Measurements from ENCODE around the gene HGF.

The HGF gene

GRCh38 chr7:81707196-81707595, 62.7 kb downstream of the HGF start:
- no peak overlapping the region for H4K91ac ChIP-seq (ENCODE audit: low read length)
- H3K4ac ChIP-seq (ENCODE audit: low read depth in 1 of 2, low read length in 2 of 2), result no peak overlapping the region

GRCh38 chr7:81705206-81705605, 64.6 kb downstream of the HGF start:
- no peak overlapping the region for H3K4me3 ChIP-seq (ENCODE audit: insufficient read depth in 1 of 2, low read depth in 1 of 2, low read length in 2 of 2)
- H3K27ac ChIP-seq (ENCODE audit: low read length, poor library complexity, severe bottlenecking), result no peak overlapping the region
- no peak overlapping the region for H2BK12ac ChIP-seq (ENCODE audit: low read length in 2 of 2)
- no peaks in the 10 kb centered on the region for H3K79me1 ChIP-seq (replicated peaks; ENCODE audit: low read length, poor library complexity, severe bottlenecking)
- no peaks in the 10 kb centered on the region for H3K9me3 ChIP-seq (ENCODE audit: control insufficient read depth, low read length)
- H4K8ac ChIP-seq (ENCODE audit: low read length), result no peak overlapping the region
- no peaks in the 10 kb centered on the region for H3K27me3 ChIP-seq (ENCODE audit: control insufficient read depth in 1 of 2, insufficient read depth in 1 of 2, low read length in 2 of 2)
- no peak overlapping the region for H2AK5ac ChIP-seq (ENCODE audit: low read length, severe bottlenecking)
- no peaks in the 10 kb centered on the region for H3K4me1 ChIP-seq (ENCODE audit: control insufficient read depth, insufficient read depth, low read depth, low read length)
- DNase-seq, result no peak
- H2BK15ac ChIP-seq (ENCODE audit: low read depth, poor library complexity, severe bottlenecking), result no peak overlapping the region
- H4K91ac ChIP-seq (ENCODE audit: low read length), result no peak overlapping the region
- no peak overlapping the region for H2BK120ac ChIP-seq (ENCODE audit: low read depth, low read length)
- WGBS, result 89% methylated on average over 1 of the region's 2 CpGs
- H3K23ac ChIP-seq (ENCODE audit: low read length in 2 of 2), result no peak overlapping the region
- H3K4me2 ChIP-seq (ENCODE audit: low read length, poor library complexity, severe bottlenecking), result no peak overlapping the region
- H2AFZ ChIP-seq (ENCODE audit: low read depth, low read length), result no peak overlapping the region
- H3K14ac ChIP-seq (ENCODE audit: low read length in 2 of 2), result no peak overlapping the region
- H2BK5ac ChIP-seq (ENCODE audit: low read depth, low read length, poor library complexity, severe bottlenecking), result no peak overlapping the region
- no peak overlapping the region for H3K9ac ChIP-seq (ENCODE audit: low read length)
- H3K36me3 ChIP-seq (ENCODE audit: control insufficient read depth in 1 of 2, insufficient read depth in 2 of 2, low read depth in 1 of 2, low read length in 2 of 2), result peaks cover 0 to 90% of the 10 kb centered on the region in 2 experiments
- H3K18ac ChIP-seq (ENCODE audit: low read depth in 1 of 2, low read length in 2 of 2), result no peak overlapping the region
- H3K4ac ChIP-seq (ENCODE audit: low read depth in 1 of 2, low read length in 2 of 2), result no peak overlapping the region

More at GRCh38 chr7:81707196-81707595, 62.7 kb downstream of the HGF start:
- WGBS, result no CpG with 5 or more reads among the region's 4 CpGs
- H2BK5ac ChIP-seq (ENCODE audit: low read depth, low read length, poor library complexity, severe bottlenecking), result no peak overlapping the region
- H3K14ac ChIP-seq (ENCODE audit: low read length in 2 of 2), result no peak overlapping the region
- H2BK15ac ChIP-seq (ENCODE audit: low read depth, poor library complexity, severe bottlenecking), result no peak overlapping the region
- H4K8ac ChIP-seq (ENCODE audit: low read length), result no peak overlapping the region
- H3K4me1 ChIP-seq (ENCODE audit: control insufficient read depth, insufficient read depth, low read depth, low read length), result no peaks in the 10 kb centered on the region
- no peak overlapping the region for H2AFZ ChIP-seq (ENCODE audit: low read depth, low read length)
- no peak overlapping the region for H2BK120ac ChIP-seq (ENCODE audit: low read depth, low read length)
- no peaks in the 10 kb centered on the region for H3K79me1 ChIP-seq (replicated peaks; ENCODE audit: low read length, poor library complexity, severe bottlenecking)
- no peak for DNase-seq
- no peaks in the 10 kb centered on the region for H3K9me3 ChIP-seq (ENCODE audit: control insufficient read depth, low read length)
- no peak overlapping the region for H2BK12ac ChIP-seq (ENCODE audit: low read length in 2 of 2)
- peaks cover 0 to 87% of the 10 kb centered on the region in 2 experiments for H3K36me3 ChIP-seq (ENCODE audit: control insufficient read depth in 1 of 2, insufficient read depth in 2 of 2, low read depth in 1 of 2, low read length in 2 of 2)
- no peak overlapping the region for H3K4me3 ChIP-seq (ENCODE audit: insufficient read depth in 1 of 2, low read depth in 1 of 2, low read length in 2 of 2)
- H3K9ac ChIP-seq (ENCODE audit: low read length), result no peak overlapping the region
- H3K27me3 ChIP-seq (ENCODE audit: control insufficient read depth in 1 of 2, insufficient read depth in 1 of 2, low read length in 2 of 2), result no peaks in the 10 kb centered on the region
- H3K27ac ChIP-seq (ENCODE audit: low read length, poor library complexity, severe bottlenecking), result no peak overlapping the region
- H2AK5ac ChIP-seq (ENCODE audit: low read length, severe bottlenecking), result no peak overlapping the region
- H3K23ac ChIP-seq (ENCODE audit: low read length in 2 of 2), result no peak overlapping the region
- no peak overlapping the region for H3K18ac ChIP-seq (ENCODE audit: low read depth in 1 of 2, low read length in 2 of 2)
- H3K4me2 ChIP-seq (ENCODE audit: low read length, poor library complexity, severe bottlenecking), result no peak overlapping the region

GRCh38 chr7:81704595-81704994, 65.3 kb downstream of the HGF start:
- no peak for DNase-seq

GRCh38 chr7:81698965-81699364, 70.9 kb downstream of the HGF start:
- no peak overlapping the region for H2AFZ ChIP-seq (ENCODE audit: low read depth, low read length)
- no peak overlapping the region for H3K4me2 ChIP-seq (ENCODE audit: low read length, poor library complexity, severe bottlenecking)
- H3K4ac ChIP-seq (ENCODE audit: low read depth in 1 of 2, low read length in 2 of 2), result no peak overlapping the region
- H3K36me3 ChIP-seq (ENCODE audit: control insufficient read depth in 1 of 2, insufficient read depth in 2 of 2, low read depth in 1 of 2, low read length in 2 of 2), result peaks cover 0 to 41% of the 10 kb centered on the region in 2 experiments
- H3K9ac ChIP-seq (ENCODE audit: low read length), result no peak overlapping the region
- no peak overlapping the region for H3K23ac ChIP-seq (ENCODE audit: low read length in 2 of 2)
- H3K79me1 ChIP-seq (replicated peaks; ENCODE audit: low read length, poor library complexity, severe bottlenecking), result no peaks in the 10 kb centered on the region
- no peak overlapping the region for H3K4me3 ChIP-seq (ENCODE audit: insufficient read depth in 1 of 2, low read depth in 1 of 2, low read length in 2 of 2)
- no peak overlapping the region for H2BK5ac ChIP-seq (ENCODE audit: low read depth, low read length, poor library complexity, severe bottlenecking)
- DNase-seq, result no peak
- H3K18ac ChIP-seq (ENCODE audit: low read depth in 1 of 2, low read length in 2 of 2), result no peak overlapping the region
- no peak overlapping the region for H3K14ac ChIP-seq (ENCODE audit: low read length in 2 of 2)
- H3K9me3 ChIP-seq (ENCODE audit: control insufficient read depth, low read length), result no peaks in the 10 kb centered on the region
- H2BK120ac ChIP-seq (ENCODE audit: low read depth, low read length), result no peak overlapping the region
- H2AK5ac ChIP-seq (ENCODE audit: low read length, severe bottlenecking), result no peak overlapping the region
- H4K8ac ChIP-seq (ENCODE audit: low read length), result no peak overlapping the region
- H3K4me1 ChIP-seq (ENCODE audit: control insufficient read depth, insufficient read depth, low read depth, low read length), result no peaks in the 10 kb centered on the region
- no peak overlapping the region for H4K91ac ChIP-seq (ENCODE audit: low read length)
- H3K27ac ChIP-seq (ENCODE audit: low read length, poor library complexity, severe bottlenecking), result no peak overlapping the region
- H2BK15ac ChIP-seq (ENCODE audit: low read depth, poor library complexity, severe bottlenecking), result no peak overlapping the region
- no peak overlapping the region for H2BK12ac ChIP-seq (ENCODE audit: low read length in 2 of 2)
- H3K27me3 ChIP-seq (ENCODE audit: control insufficient read depth in 1 of 2, insufficient read depth in 1 of 2, low read length in 2 of 2), result no peaks in the 10 kb centered on the region

More at GRCh38 chr7:81704595-81704994, 65.3 kb downstream of the HGF start:
- Histone ChIP-seq H2BK120ac (ENCODE audit: low read depth, low read length) (no peak overlapping the region), H3K79me1 (replicated peaks; ENCODE audit: low read length, poor library complexity, severe bottlenecking) (no peaks in the 10 kb centered on the region), H3K23ac (ENCODE audit: low read length in 2 of 2) (no peak overlapping the region), H3K27me3 (ENCODE audit: control insufficient read depth in 1 of 2, insufficient read depth in 1 of 2, low read length in 2 of 2) (no peaks in the 10 kb centered on the region), H3K14ac (ENCODE audit: low read length in 2 of 2) (no peak overlapping the region), H4K91ac (ENCODE audit: low read length) (no peak overlapping the region), H3K4me2 (ENCODE audit: low read length, poor library complexity, severe bottlenecking) (no peak overlapping the region), H3K4ac (ENCODE audit: low read depth in 1 of 2, low read length in 2 of 2) (no peak overlapping the region), H4K8ac (ENCODE audit: low read length) (no peak overlapping the region), H2BK15ac (ENCODE audit: low read depth, poor library complexity, severe bottlenecking) (no peak overlapping the region), H2AFZ (ENCODE audit: low read depth, low read length) (no peak overlapping the region), H2BK12ac (ENCODE audit: low read length in 2 of 2) (no peak overlapping the region), H2AK5ac (ENCODE audit: low read length, severe bottlenecking) (no peak overlapping the region), H3K4me3 (ENCODE audit: insufficient read depth in 1 of 2, low read depth in 1 of 2, low read length in 2 of 2) (no peak overlapping the region), H2BK5ac (ENCODE audit: low read depth, low read length, poor library complexity, severe bottlenecking) (no peak overlapping the region), H3K4me1 (ENCODE audit: control insufficient read depth, insufficient read depth, low read depth, low read length) (no peaks in the 10 kb centered on the region), H3K18ac (ENCODE audit: low read depth in 1 of 2, low read length in 2 of 2) (no peak overlapping the region), H3K36me3 (ENCODE audit: control insufficient read depth in 1 of 2, insufficient read depth in 2 of 2, low read depth in 1 of 2, low read length in 2 of 2) (peaks cover 0 to 90% of the 10 kb centered on the region in 2 experiments), H3K9ac (ENCODE audit: low read length) (no peak overlapping the region), H3K27ac (ENCODE audit: low read length, poor library complexity, severe bottlenecking) (no peak overlapping the region), H3K9me3 (ENCODE audit: control insufficient read depth, low read length) (no peaks in the 10 kb centered on the region)
- 22% methylated on average over 2 of the region's 3 CpGs for WGBS
